ENCODE results near the gene BCL2L2.

DNA sequence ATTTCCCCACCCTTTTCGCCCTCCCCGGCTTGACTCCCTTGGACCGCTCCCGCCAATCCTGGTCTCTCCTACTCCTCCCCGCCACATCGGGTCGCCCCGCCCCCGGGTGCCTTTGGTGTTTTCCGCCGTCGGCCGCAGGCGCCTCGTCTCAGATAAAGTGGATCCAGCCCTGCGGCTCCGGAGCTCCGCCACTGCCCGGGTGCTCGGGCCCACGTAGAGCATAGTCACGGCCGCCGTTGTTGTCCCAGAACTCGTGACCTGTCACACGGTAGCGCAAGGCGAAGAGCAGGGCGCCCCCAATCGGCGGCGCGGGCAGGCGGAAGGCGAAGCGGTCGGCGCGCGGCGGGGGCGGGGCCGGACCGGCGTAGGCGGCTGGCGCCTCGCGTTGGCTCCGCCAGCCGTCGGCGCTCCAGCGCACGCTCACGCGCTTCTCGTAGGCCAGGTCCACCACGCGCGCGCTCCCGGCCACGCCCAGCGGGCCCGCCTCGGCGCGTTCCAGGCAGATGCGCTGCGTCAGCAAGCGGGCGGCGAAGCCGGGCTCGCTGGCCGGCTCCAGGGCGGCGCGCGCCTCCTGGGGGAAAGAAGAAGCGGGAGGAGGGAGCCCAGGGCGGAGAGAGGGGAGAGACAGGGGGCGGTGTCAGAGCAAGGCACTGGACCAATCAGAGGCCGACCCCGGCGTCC lies 5.2 kb upstream of the BCL2L2 start:
- TF ChIP-seq, protein P1, sequence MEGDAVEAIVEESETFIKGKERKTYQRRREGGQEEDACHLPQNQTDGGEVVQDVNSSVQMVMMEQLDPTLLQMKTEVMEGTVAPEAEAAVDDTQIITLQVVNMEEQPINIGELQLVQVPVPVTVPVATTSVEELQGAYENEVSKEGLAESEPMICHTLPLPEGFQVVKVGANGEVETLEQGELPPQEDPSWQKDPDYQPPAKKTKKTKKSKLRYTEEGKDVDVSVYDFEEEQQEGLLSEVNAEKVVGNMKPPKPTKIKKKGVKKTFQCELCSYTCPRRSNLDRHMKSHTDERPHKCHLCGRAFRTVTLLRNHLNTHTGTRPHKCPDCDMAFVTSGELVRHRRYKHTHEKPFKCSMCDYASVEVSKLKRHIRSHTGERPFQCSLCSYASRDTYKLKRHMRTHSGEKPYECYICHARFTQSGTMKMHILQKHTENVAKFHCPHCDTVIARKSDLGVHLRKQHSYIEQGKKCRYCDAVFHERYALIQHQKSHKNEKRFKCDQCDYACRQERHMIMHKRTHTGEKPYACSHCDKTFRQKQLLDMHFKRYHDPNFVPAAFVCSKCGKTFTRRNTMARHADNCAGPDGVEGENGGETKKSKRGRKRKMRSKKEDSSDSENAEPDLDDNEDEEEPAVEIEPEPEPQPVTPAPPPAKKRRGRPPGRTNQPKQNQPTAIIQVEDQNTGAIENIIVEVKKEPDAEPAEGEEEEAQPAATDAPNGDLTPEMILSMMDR (IDR thresholded peaks at IDR 0.05; ENCODE audit: low read depth, low read length, poor library complexity, severe bottlenecking): peak; percentile 74
- no peak for TF ChIP-seq EZH2phosphoT487 (IDR thresholded peaks at IDR 0.05; ENCODE audit: borderline replicate concordance, low read length)
